ENCODE data around the gene JARID2.

Gene JARID2

GRCh38 chr6:15433511-15433861 is 187.6 kb downstream of the JARID2 start:
- no peak for DNase-seq (ENCODE audit: low read depth in 3 of 3, low spot score in 1 of 3)

- DNase-seq (ENCODE audit: low read depth in 3 of 3, low spot score in 1 of 3): no peak
Measured at GRCh38 chr6:15434263-15434662, 188.4 kb downstream of the JARID2 start.

GRCh38 chr6:15434823-15435380 is 189.0 kb downstream of the JARID2 start:
- no peak for DNase-seq (ENCODE audit: low read depth in 3 of 3, low spot score in 1 of 3)

GRCh38 chr6:15435468-15435867 is 189.6 kb downstream of the JARID2 start:
- DNase-seq (ENCODE audit: low read depth in 3 of 3, low spot score in 1 of 3): no peak

GRCh38 chr6:15436451-15436850 is 190.6 kb downstream of the JARID2 start:
- no peak for DNase-seq (ENCODE audit: low read depth in 3 of 3, low spot score in 1 of 3)

GRCh38 chr6:15437090-15437635 is 191.3 kb downstream of the JARID2 start:
- DNase-seq (ENCODE audit: low read depth in 3 of 3, low spot score in 1 of 3): no peak

- DNase-seq (ENCODE audit: low read depth in 3 of 3, low spot score in 1 of 3): no peak
Measured at GRCh38 chr6:15439410-15440025, 193.6 kb downstream of the JARID2 start.

GRCh38 chr6:15440040-15440439 is 194.2 kb downstream of the JARID2 start:
- no peak for DNase-seq (ENCODE audit: low read depth in 3 of 3, low spot score in 1 of 3)

- no peak for DNase-seq (ENCODE audit: low read depth in 3 of 3, low spot score in 1 of 3)
Measured at GRCh38 chr6:15441215-15441868, 195.5 kb downstream of the JARID2 start.

GRCh38 chr6:15441981-15442380 is 196.1 kb downstream of the JARID2 start:
- no peak for DNase-seq (ENCODE audit: low read depth in 3 of 3, low spot score in 1 of 3)

GRCh38 chr6:15442467-15442866 is 196.6 kb downstream of the JARID2 start:
- no peak for DNase-seq (ENCODE audit: low read depth in 3 of 3, low spot score in 1 of 3)

- DNase-seq (ENCODE audit: low read depth in 3 of 3, low spot score in 1 of 3): no peak
Measured at GRCh38 chr6:15443119-15443830, 197.4 kb downstream of the JARID2 start.

GRCh38 chr6:15444081-15444731 is 198.3 kb downstream of the JARID2 start:
- no peak for DNase-seq (ENCODE audit: low read depth in 3 of 3, low spot score in 1 of 3)

GRCh38 chr6:15444881-15445280 is 199.0 kb downstream of the JARID2 start:
- no peak for DNase-seq (ENCODE audit: low read depth in 3 of 3, low spot score in 1 of 3)

- no peak for DNase-seq (ENCODE audit: low read depth in 3 of 3, low spot score in 1 of 3)
Measured at GRCh38 chr6:15447546-15448267, 201.8 kb downstream of the JARID2 start.

- DNase-seq (ENCODE audit: low read depth in 3 of 3, low spot score in 1 of 3): no peak
Measured at GRCh38 chr6:15449011-15449410, 203.1 kb downstream of the JARID2 start.

- DNase-seq (ENCODE audit: low read depth in 3 of 3, low spot score in 1 of 3): no peak
Measured at GRCh38 chr6:15451738-15452137, 205.9 kb downstream of the JARID2 start.

- no peak for DNase-seq (ENCODE audit: low read depth in 3 of 3, low spot score in 1 of 3)
Measured at GRCh38 chr6:15452182-15452941, 206.5 kb downstream of the JARID2 start.

GRCh38 chr6:15453186-15453585 is 207.3 kb downstream of the JARID2 start:
- DNase-seq (ENCODE audit: low read depth in 3 of 3, low spot score in 1 of 3): no peak

- DNase-seq (ENCODE audit: low read depth in 3 of 3, low spot score in 1 of 3): no peak
Measured at GRCh38 chr6:15453622-15454021, 207.8 kb downstream of the JARID2 start.

Measured in stimulated activated CD4-positive, alpha-beta T cell treated with anti-CD3 and anti-CD28 coated beads, TNF-alpha, amount 100 ng/mL, for 1 hour (primary cell).